ENCODE data around the gene PRKAG2.

The PRKAG2 gene

GRCh38 chr7:151711906-151712809 is 164.8 kb downstream of the PRKAG2 start:
- H3K27me3 ChIP-seq (ENCODE audit: low read depth, low read length), result peaks cover 9% of the 10 kb centered on the region
- H3K4me2 ChIP-seq (ENCODE audit: low read length), result peak overlapping the region; percentile 60

DNA sequence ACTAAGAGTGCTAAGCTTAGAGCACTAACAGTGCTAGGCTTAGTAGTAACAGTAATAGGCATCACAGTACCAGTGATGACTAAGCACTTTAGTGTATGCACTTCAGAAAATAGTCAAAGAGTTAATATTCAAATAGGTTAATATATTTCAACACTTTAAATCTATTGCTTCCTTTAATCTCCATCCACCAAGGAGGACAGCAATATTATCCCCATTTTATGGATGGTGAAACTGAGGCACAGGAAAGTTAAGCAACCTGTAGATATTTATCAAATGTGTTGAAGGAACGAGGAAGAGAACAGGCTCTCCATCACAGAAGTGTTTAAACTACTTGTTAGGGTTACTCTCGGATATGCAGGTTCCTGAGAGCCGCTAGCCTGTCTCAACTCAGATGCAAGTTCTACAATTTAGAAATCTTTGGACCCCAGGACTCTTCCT is 165.5 kb downstream of the PRKAG2 start:
- H3K27ac ChIP-seq (ENCODE audit: low read length), result peak overlapping the region; percentile 54
- no peak for TF ChIP-seq EZH2phosphoT487 (IDR thresholded peaks at IDR 0.05; ENCODE audit: low read depth)
- TF ChIP-seq, protein P1, sequence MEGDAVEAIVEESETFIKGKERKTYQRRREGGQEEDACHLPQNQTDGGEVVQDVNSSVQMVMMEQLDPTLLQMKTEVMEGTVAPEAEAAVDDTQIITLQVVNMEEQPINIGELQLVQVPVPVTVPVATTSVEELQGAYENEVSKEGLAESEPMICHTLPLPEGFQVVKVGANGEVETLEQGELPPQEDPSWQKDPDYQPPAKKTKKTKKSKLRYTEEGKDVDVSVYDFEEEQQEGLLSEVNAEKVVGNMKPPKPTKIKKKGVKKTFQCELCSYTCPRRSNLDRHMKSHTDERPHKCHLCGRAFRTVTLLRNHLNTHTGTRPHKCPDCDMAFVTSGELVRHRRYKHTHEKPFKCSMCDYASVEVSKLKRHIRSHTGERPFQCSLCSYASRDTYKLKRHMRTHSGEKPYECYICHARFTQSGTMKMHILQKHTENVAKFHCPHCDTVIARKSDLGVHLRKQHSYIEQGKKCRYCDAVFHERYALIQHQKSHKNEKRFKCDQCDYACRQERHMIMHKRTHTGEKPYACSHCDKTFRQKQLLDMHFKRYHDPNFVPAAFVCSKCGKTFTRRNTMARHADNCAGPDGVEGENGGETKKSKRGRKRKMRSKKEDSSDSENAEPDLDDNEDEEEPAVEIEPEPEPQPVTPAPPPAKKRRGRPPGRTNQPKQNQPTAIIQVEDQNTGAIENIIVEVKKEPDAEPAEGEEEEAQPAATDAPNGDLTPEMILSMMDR (IDR thresholded peaks at IDR 0.05; ENCODE audit: low read depth, low read length), result no peak

More at GRCh38 chr7:151711906-151712809, 164.8 kb downstream of the PRKAG2 start:
- no peaks in the 10 kb centered on the region for H4K20me1 ChIP-seq (ENCODE audit: insufficient read depth, low read length)
- no peaks in the 10 kb centered on the region for H3K79me2 ChIP-seq (ENCODE audit: low read length)
- H3K27ac ChIP-seq (ENCODE audit: low read length), result peak overlapping the region; percentile 54
- no peaks in the 10 kb centered on the region for H3K36me3 ChIP-seq (replicated peaks; ENCODE audit: low read depth, low read length)
- H2AFZ ChIP-seq (ENCODE audit: low read depth, low read length), result peak overlapping the region; percentile 60; the same call in 1 of the 2 replicates
- H3K4me1 ChIP-seq (ENCODE audit: low read length), result peaks cover 45% of the 10 kb centered on the region
- H3K9me3 ChIP-seq (ENCODE audit: insufficient read depth, low read length), result no peaks in the 10 kb centered on the region
- H3K9ac ChIP-seq (ENCODE audit: low read length), result peak overlapping the region; percentile 48; the same call in 1 of the 2 replicates
- H3K4me3 ChIP-seq (ENCODE audit: low read length), result peak overlapping the region; percentile 41
- TF ChIP-seq EZH2phosphoT487 (IDR thresholded peaks at IDR 0.05; ENCODE audit: low read depth), result no peak
- TF ChIP-seq, protein P1 (IDR thresholded peaks at IDR 0.05; ENCODE audit: low read depth, low read length), result no peak

GRCh38 chr7:151710646-151711434 is 166.1 kb downstream of the PRKAG2 start:
- no peaks in the 10 kb centered on the region for H3K9me3 ChIP-seq (ENCODE audit: insufficient read depth, low read length)
- H3K4me2 ChIP-seq (ENCODE audit: low read length), result peak overlapping the region; percentile 60
- H3K27ac ChIP-seq (ENCODE audit: low read length), result peak overlapping the region; percentile 38; the same call in 1 of the 2 replicates
- H3K27me3 ChIP-seq (ENCODE audit: low read depth, low read length), result peaks cover 15% of the 10 kb centered on the region
- H2AFZ ChIP-seq (ENCODE audit: low read depth, low read length), result peak overlapping the region; percentile 3; the same call in 1 of the 2 replicates
- TF ChIP-seq, protein P1 (IDR thresholded peaks at IDR 0.05; ENCODE audit: low read depth, low read length), result no peak
- TF ChIP-seq EZH2phosphoT487 (IDR thresholded peaks at IDR 0.05; ENCODE audit: low read depth), result no peak
- no peaks in the 10 kb centered on the region for H4K20me1 ChIP-seq (ENCODE audit: insufficient read depth, low read length)
- H3K9ac ChIP-seq (ENCODE audit: low read length), result peak overlapping the region; percentile 10; the same call in 1 of the 2 replicates
- peaks cover 53% of the 10 kb centered on the region for H3K4me1 ChIP-seq (ENCODE audit: low read length)
- peak overlapping the region; percentile 52 for H3K4me3 ChIP-seq (ENCODE audit: low read length)
- H3K36me3 ChIP-seq (replicated peaks; ENCODE audit: low read depth, low read length), result no peaks in the 10 kb centered on the region
- no peaks in the 10 kb centered on the region for H3K79me2 ChIP-seq (ENCODE audit: low read length)

More for the DNA sequence above, 165.5 kb downstream of the PRKAG2 start:
- no peaks in the 10 kb centered on the region for H3K36me3 ChIP-seq (replicated peaks; ENCODE audit: low read depth, low read length)
- peak overlapping the region; percentile 41 for H3K4me3 ChIP-seq (ENCODE audit: low read length)
- H3K4me2 ChIP-seq (ENCODE audit: low read length), result peak overlapping the region; percentile 60
- no peak overlapping the region for H2AFZ ChIP-seq (ENCODE audit: low read depth, low read length)
- H3K79me2 ChIP-seq (ENCODE audit: low read length), result no peaks in the 10 kb centered on the region
- H4K20me1 ChIP-seq (ENCODE audit: insufficient read depth, low read length), result no peaks in the 10 kb centered on the region
- peaks cover 50% of the 10 kb centered on the region for H3K4me1 ChIP-seq (ENCODE audit: low read length)
- H3K9ac ChIP-seq (ENCODE audit: low read length), result peak overlapping the region; percentile 48; the same call in 1 of the 2 replicates
- no peaks in the 10 kb centered on the region for H3K9me3 ChIP-seq (ENCODE audit: insufficient read depth, low read length)
- H3K27me3 ChIP-seq (ENCODE audit: low read depth, low read length), result peaks cover 13% of the 10 kb centered on the region
